A549 (cell line): Measurements from ENCODE around the gene GAB1.

ENCODE experiments used
- EHMT2 ChIP-seq: fragments of 200-600 bp; sonication (generic); IDR thresholded peaks from 2 replicates; pipeline ENCODE4 v1.6.1; 2016; ENCODE audit warnings: antibody characterized with exemption, low read depth, mild to moderate bottlenecking, moderate library complexity
- EP300 ChIP-seq, 2 experiments: fragments of >200 bp; sonication (Bioruptor Twin); formaldehyde crosslinking; IDR thresholded peaks; 2 replicates in 1 of 2; 3 replicates in 1 of 2; pipeline ENCODE4 v1.6.1; 2016 to 2017
- JUNB ChIP-seq: fragments of >200 bp; sonication (Bioruptor Twin); formaldehyde crosslinking; IDR thresholded peaks from 2 replicates; pipeline ENCODE4 v1.6.1; 2016
- KDM5A ChIP-seq: fragments of 200-600 bp; sonication (generic); IDR thresholded peaks from 2 replicates; pipeline ENCODE4 v1.6.1; 2016; ENCODE audit warnings: antibody characterized with exemption, mild to moderate bottlenecking
- POLR2A ChIP-seq: IDR thresholded peaks from 2 replicates; pipeline ENCODE4 v1.6.1; 2012; ENCODE audit warnings: mild to moderate bottlenecking, low read length
- RAD21 ChIP-seq, 2 experiments: fragments of >200 bp in 1 of 2; sonication (Bioruptor Twin) in 1 of 2; formaldehyde crosslinking in 1 of 2; IDR thresholded peaks in 1 of 2; conservative IDR thresholded peaks in 1 of 2; 2 replicates in 1 of 2; 3 replicates in 1 of 2; pipeline ENCODE4 v1.6.1; 2012 to 2018; ENCODE audit warnings: inconsistent platforms in 1 of 2
- TF ChIP-seq, protein P1 (sequence below): fragments of >200 bp; sonication (Bioruptor Twin); formaldehyde crosslinking; IDR thresholded peaks from 3 replicates; pipeline ENCODE4 v1.5.1; 2016
- TF ChIP-seq, protein P2 (sequence below): fragments of 450-650 bp; IDR thresholded peaks from 2 replicates; pipeline ENCODE4 v1.6.1; 2014; ENCODE audit warnings: antibody characterized with exemption
- TF ChIP-seq, protein P3 (sequence below): fragments of 200-600 bp; sonication (generic); IDR thresholded peaks from 2 replicates; pipeline ENCODE4 v1.6.1; 2016; ENCODE audit warnings: antibody characterized with exemption, mild to moderate bottlenecking, moderate library complexity
- TF ChIP-seq, protein P4 (sequence below): IDR thresholded peaks from 2 replicates; pipeline ENCODE4 v1.6.1; 2012
- TF ChIP-seq, protein P5 (sequence below): IDR thresholded peaks from 2 replicates; pipeline ENCODE4 v1.6.1; 2012; ENCODE audit warnings: low read depth, borderline replicate concordance

DNA sequence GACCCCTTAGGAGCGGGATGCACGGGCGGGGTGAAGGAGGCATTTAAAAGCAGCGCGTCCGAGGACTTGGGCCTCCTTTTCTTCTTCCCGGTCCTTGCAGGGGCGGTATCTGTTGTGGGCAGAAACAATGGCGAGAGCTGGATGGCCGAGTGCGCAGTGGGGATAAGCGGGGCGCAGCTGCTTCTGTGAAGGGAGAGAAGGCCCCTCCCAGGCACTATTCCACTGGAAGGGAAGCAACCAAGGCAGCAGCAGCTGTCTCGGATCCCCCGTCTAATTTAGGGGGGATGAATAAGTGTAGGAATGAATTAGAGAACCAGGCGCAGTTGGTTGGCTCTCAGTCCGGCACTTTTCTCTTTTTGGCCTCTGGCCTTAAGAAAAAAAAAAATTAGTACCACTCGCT is 177.8 kb downstream of the GAB1 start:
- TF ChIP-seq KDM5A (no peak), EP300 (IDR thresholded peaks at IDR 0.05) (no peak), EHMT2 (no peak), POLR2A (no peak), RAD21 (conservative IDR thresholded peaks at IDR 0.05 in 1 of 2, IDR thresholded peaks at IDR 0.05 in 1 of 2) (no peak), JUNB (no peak)
- TF ChIP-seq, protein P1, sequence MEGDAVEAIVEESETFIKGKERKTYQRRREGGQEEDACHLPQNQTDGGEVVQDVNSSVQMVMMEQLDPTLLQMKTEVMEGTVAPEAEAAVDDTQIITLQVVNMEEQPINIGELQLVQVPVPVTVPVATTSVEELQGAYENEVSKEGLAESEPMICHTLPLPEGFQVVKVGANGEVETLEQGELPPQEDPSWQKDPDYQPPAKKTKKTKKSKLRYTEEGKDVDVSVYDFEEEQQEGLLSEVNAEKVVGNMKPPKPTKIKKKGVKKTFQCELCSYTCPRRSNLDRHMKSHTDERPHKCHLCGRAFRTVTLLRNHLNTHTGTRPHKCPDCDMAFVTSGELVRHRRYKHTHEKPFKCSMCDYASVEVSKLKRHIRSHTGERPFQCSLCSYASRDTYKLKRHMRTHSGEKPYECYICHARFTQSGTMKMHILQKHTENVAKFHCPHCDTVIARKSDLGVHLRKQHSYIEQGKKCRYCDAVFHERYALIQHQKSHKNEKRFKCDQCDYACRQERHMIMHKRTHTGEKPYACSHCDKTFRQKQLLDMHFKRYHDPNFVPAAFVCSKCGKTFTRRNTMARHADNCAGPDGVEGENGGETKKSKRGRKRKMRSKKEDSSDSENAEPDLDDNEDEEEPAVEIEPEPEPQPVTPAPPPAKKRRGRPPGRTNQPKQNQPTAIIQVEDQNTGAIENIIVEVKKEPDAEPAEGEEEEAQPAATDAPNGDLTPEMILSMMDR = no peak
- TF ChIP-seq, protein P2, sequence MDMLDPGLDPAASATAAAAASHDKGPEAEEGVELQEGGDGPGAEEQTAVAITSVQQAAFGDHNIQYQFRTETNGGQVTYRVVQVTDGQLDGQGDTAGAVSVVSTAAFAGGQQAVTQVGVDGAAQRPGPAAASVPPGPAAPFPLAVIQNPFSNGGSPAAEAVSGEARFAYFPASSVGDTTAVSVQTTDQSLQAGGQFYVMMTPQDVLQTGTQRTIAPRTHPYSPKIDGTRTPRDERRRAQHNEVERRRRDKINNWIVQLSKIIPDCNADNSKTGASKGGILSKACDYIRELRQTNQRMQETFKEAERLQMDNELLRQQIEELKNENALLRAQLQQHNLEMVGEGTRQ = no peak
- TF ChIP-seq, protein P3, sequence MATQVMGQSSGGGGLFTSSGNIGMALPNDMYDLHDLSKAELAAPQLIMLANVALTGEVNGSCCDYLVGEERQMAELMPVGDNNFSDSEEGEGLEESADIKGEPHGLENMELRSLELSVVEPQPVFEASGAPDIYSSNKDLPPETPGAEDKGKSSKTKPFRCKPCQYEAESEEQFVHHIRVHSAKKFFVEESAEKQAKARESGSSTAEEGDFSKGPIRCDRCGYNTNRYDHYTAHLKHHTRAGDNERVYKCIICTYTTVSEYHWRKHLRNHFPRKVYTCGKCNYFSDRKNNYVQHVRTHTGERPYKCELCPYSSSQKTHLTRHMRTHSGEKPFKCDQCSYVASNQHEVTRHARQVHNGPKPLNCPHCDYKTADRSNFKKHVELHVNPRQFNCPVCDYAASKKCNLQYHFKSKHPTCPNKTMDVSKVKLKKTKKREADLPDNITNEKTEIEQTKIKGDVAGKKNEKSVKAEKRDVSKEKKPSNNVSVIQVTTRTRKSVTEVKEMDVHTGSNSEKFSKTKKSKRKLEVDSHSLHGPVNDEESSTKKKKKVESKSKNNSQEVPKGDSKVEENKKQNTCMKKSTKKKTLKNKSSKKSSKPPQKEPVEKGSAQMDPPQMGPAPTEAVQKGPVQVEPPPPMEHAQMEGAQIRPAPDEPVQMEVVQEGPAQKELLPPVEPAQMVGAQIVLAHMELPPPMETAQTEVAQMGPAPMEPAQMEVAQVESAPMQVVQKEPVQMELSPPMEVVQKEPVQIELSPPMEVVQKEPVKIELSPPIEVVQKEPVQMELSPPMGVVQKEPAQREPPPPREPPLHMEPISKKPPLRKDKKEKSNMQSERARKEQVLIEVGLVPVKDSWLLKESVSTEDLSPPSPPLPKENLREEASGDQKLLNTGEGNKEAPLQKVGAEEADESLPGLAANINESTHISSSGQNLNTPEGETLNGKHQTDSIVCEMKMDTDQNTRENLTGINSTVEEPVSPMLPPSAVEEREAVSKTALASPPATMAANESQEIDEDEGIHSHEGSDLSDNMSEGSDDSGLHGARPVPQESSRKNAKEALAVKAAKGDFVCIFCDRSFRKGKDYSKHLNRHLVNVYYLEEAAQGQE = no peak
- TF ChIP-seq, protein P4, sequence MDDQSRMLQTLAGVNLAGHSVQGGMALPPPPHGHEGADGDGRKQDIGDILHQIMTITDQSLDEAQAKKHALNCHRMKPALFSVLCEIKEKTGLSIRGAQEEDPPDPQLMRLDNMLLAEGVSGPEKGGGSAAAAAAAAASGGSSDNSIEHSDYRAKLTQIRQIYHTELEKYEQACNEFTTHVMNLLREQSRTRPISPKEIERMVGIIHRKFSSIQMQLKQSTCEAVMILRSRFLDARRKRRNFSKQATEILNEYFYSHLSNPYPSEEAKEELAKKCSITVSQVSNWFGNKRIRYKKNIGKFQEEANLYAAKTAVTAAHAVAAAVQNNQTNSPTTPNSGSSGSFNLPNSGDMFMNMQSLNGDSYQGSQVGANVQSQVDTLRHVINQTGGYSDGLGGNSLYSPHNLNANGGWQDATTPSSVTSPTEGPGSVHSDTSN = no peak
- TF ChIP-seq, protein P5, sequence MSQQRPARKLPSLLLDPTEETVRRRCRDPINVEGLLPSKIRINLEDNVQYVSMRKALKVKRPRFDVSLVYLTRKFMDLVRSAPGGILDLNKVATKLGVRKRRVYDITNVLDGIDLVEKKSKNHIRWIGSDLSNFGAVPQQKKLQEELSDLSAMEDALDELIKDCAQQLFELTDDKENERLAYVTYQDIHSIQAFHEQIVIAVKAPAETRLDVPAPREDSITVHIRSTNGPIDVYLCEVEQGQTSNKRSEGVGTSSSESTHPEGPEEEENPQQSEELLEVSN = no peak
